A673 (cell line): ENCODE results near the gene GRIK3. TPM values are rescaled to one million over a fixed set of nuclear protein-coding genes. Genes with fewer than 3 reads are reported as not detected.

Experiments used
- BruUV-seq: library from RNA; stranded (reverse); fragments of 400-500 nt; replicated peaks from 2 replicates; lab custom pipeline; 2021; lab: Mats Ljungman, UMichigan
- CTCF ChIA-PET: fragments of 300-600 bp; sonication (Branson Sonifier 250); formaldehyde crosslinking; loops from one replicate; lab custom pipeline; 2022; ENCODE audit warnings: antibody characterized with exemption; lab: Charles Lee
- POLR2A ChIA-PET: fragments of 300-600 bp; sonication (Branson Sonifier 250); formaldehyde crosslinking; loops from one replicate; lab custom pipeline; 2022; ENCODE audit warnings: antibody characterized with exemption; ENCODE audit not compliant: low non-redundant PET; lab: Charles Lee
- DNase-seq: peaks from one replicate; pipeline ENCODE4 v3.0.0-alpha.2; 2015; ENCODE audit warnings: low spot score
- H3K27ac ChIP-seq: fragments of 200-600 bp; sonication (generic); 2 replicates; pipeline ENCODE4 v1.5.1; 2016; ENCODE audit warnings: mixed run types, low read depth, mild to moderate bottlenecking, mixed read lengths, antibody characterized with exemption, low read length; ENCODE audit not compliant: poor library complexity, severe bottlenecking
- H3K27me3 ChIP-seq: fragments of 200-600 bp; sonication (generic); replicated peaks from 2 replicates; pipeline ENCODE4 v1.6.1; 2017; ENCODE audit warnings: mixed run types, low read depth, mild to moderate bottlenecking, mixed read lengths, antibody characterized with exemption, low read length; ENCODE audit not compliant: insufficient read depth, poor library complexity
- H3K36me3 ChIP-seq: fragments of 200-600 bp; sonication (generic); 2 replicates; pipeline ENCODE4 v1.6.1; 2016; ENCODE audit warnings: mixed run types, mild to moderate bottlenecking, mixed read lengths, antibody characterized with exemption, low read length; ENCODE audit not compliant: insufficient read depth, poor library complexity, severe bottlenecking
- H3K4me1 ChIP-seq: fragments of 200-600 bp; sonication (generic); 2 replicates; pipeline ENCODE4 v1.6.1; 2017; ENCODE audit warnings: mixed run types, mild to moderate bottlenecking, mixed read lengths, antibody characterized with exemption, low read length; ENCODE audit not compliant: insufficient read depth, poor library complexity, severe bottlenecking
- H3K4me3 ChIP-seq: fragments of 200-600 bp; sonication (generic); 2 replicates; pipeline ENCODE4 v1.5.1; 2016; ENCODE audit warnings: low read depth, mixed run types, mild to moderate bottlenecking, mixed read lengths, low read length; ENCODE audit not compliant: poor library complexity, severe bottlenecking
- H3K9me3 ChIP-seq: fragments of 200-600 bp; sonication (generic); 2 replicates; pipeline ENCODE4 v1.6.1; 2016; ENCODE audit warnings: mixed run types, low read depth, mild to moderate bottlenecking, mixed read lengths, antibody characterized with exemption, low read length; ENCODE audit not compliant: poor library complexity, severe bottlenecking
- CTCF ChIP-seq: fragments of 300-800, 200-600 bp; sonication (generic); conservative IDR thresholded peaks from 2 replicates; pipeline ENCODE4 v1.5.1; 2017; ENCODE audit warnings: low read depth, mild to moderate bottlenecking, antibody characterized with exemption, low read length, moderate library complexity, mixed read lengths
- EZH2 ChIP-seq: fragments of 200-600 bp; sonication (generic); IDR thresholded peaks from 2 replicates; pipeline ENCODE4 v1.6.1; 2017; ENCODE audit warnings: borderline replicate concordance, low read depth, mild to moderate bottlenecking, mixed read lengths, antibody characterized with exemption, low read length; ENCODE audit not compliant: poor library complexity, severe bottlenecking
- intact Hi-C: fragments of 100-400 bp; cut with micrococcal nuclease; formaldehyde crosslinking; loops from one replicate; pipeline ENCODE4 v1.10.0; 2022; ENCODE audit not compliant: unreplicated experiment
- total RNA-seq: library from RNA; stranded (reverse); gene quantifications from 2 replicates; pipeline ENCODE4 v1.2.3, GENCODE V29; 2021

The GRIK3 gene
- total RNA-seq, 1 experiment from 2014 or later: 0.17 TPM

GRCh38 chr1:37031871-37032270 lies 2.4 kb downstream of the GRIK3 start:
- DNase-seq: no peak
- CTCF ChIA-PET: no interaction called here
- Histone ChIP-seq H3K4me3 (no peak overlapping the region), H3K4me1 (no peaks in the 10 kb centered on the region), H3K36me3 (no peaks in the 10 kb centered on the region), H3K9me3 (no peaks in the 10 kb centered on the region), H3K27me3 (peaks cover 62% of the 10 kb centered on the region), H3K27ac (no peak overlapping the region)
- TF ChIP-seq EZH2: no peak
- no peak for TF ChIP-seq CTCF
- POLR2A ChIA-PET: no interaction called here
- no TSS peak for BruUV-seq
- intact Hi-C loops: no loop called here

- no TSS peak for BruUV-seq
Measured at GRCh38 chr1:37031429-37031828, 2.9 kb downstream of the GRIK3 start.

GRCh38 chr1:37028981-37029617 lies 5.2 kb downstream of the GRIK3 start:
- CTCF ChIA-PET: no interaction called here
- POLR2A ChIA-PET: no interaction called here
- no TSS peak for BruUV-seq
- Histone ChIP-seq H3K4me1 (no peaks in the 10 kb centered on the region), H3K9me3 (no peaks in the 10 kb centered on the region), H3K27me3 (peaks cover 38% of the 10 kb centered on the region), H3K36me3 (no peaks in the 10 kb centered on the region), H3K4me3 (no peak overlapping the region), H3K27ac (no peak overlapping the region)
- intact Hi-C loops: no loop called here
- no peak for TF ChIP-seq EZH2
- TF ChIP-seq CTCF: no peak
- DNase-seq: no peak

More at GRCh38 chr1:37031429-37031828, 2.9 kb downstream of the GRIK3 start:
- H3K4me3 ChIP-seq: no peak overlapping the region
- ChIA-PET POLR2A (no interaction called here), CTCF (no interaction called here)
- no peak for TF ChIP-seq CTCF
- no peak for TF ChIP-seq EZH2
- no peaks in the 10 kb centered on the region for H3K4me1 ChIP-seq
- no peak for DNase-seq
- H3K27me3 ChIP-seq: peaks cover 58% of the 10 kb centered on the region
- H3K27ac ChIP-seq: no peak overlapping the region
- intact Hi-C loops: no loop called here
- H3K9me3 ChIP-seq: no peaks in the 10 kb centered on the region
- H3K36me3 ChIP-seq: no peaks in the 10 kb centered on the region
